GM12874 (cell line): ENCODE results near the gene TULP3.

Experiments used
- CTCF ChIP-seq: IDR thresholded peaks from 2 replicates; pipeline ENCODE4 v1.5.1; 2011; ENCODE audit warnings: low read depth, mild to moderate bottlenecking, control low read depth, low read length, moderate library complexity; ENCODE audit not compliant: insufficient read depth

TULP3 gene

GRCh38 chr12:2854669-2855453, 35.8 kb upstream of the TULP3 start:
- TF ChIP-seq CTCF: no peak

- TF ChIP-seq CTCF: no peak
Measured at GRCh38 chr12:2855546-2855945, 35.1 kb upstream of the TULP3 start.

GRCh38 chr12:2856051-2856450, 34.6 kb upstream of the TULP3 start:
- TF ChIP-seq CTCF: no peak

- TF ChIP-seq CTCF: no peak
Measured at GRCh38 chr12:2857021-2857431, 33.7 kb upstream of the TULP3 start, which contains the start of gene TEX52. TEX52 (minus strand) TSS chr12:2857039; CDS start chr12:2857026, 13 bp downstream.

- TF ChIP-seq CTCF: no peak
Measured at GRCh38 chr12:2857576-2857975, 33.1 kb upstream of the TULP3 start.

GRCh38 chr12:2858334-2858733, 32.4 kb upstream of the TULP3 start:
- TF ChIP-seq CTCF: no peak

- no peak for TF ChIP-seq CTCF
Measured at GRCh38 chr12:2858944-2859421, 31.7 kb upstream of the TULP3 start.
